T-cell (primary cell): ENCODE measurements around the gene FCHSD2. TPM values are rescaled to one million over a fixed set of nuclear protein-coding genes. Genes with fewer than 3 reads are reported as not detected.
"Not testable (repeated sequence)": the region's sequence is repeated elsewhere in the genome, so short reads cannot be mapped to it uniquely, and the experiment has no call there.

Experiments used
- ATAC-seq, 4 experiments: fragments of 200-7000 bp in 3 of 4; fragments of 150-1000 bp in 1 of 4; cut with Tn5 transposase; replicated peaks in 1 of 4; 1 replicate in 3 of 4; 2 replicates in 1 of 4; pipeline ENCODE4 v1.10.0; 2021; ENCODE audit warnings: moderate library complexity in 3 of 4, mild to moderate bottlenecking in 2 of 4, moderate number of reproducible peaks in 1 of 4
- CTCF ChIA-PET, 2 donors: fragments of 300-600 bp; sonication (Branson Sonifier 250); formaldehyde crosslinking; loops; one replicate each; lab custom pipeline; 2022; ENCODE audit warnings: antibody characterized with exemption in 2 of 2; lab: Charles Lee
- POLR2A ChIA-PET, 2 donors: fragments of 300-600 bp; sonication (Branson Sonifier 250); formaldehyde crosslinking; loops; one replicate each; lab custom pipeline; 2022; ENCODE audit warnings: antibody characterized with exemption in 2 of 2; lab: Charles Lee
- DNase-seq, 35 experiments: peaks; one replicate each; pipeline versions ENCODE4 v3.0.0 to v3.0.0-alpha.2; 2013 to 2023
- H3K27ac ChIP-seq: one replicate; pipeline ENCODE4 v1.5.1; 2013; ENCODE audit warnings: low read length
- H3K27me3 ChIP-seq, 2 experiments: replicated peaks in 1 of 2; 1 replicate in 1 of 2; 2 replicates in 1 of 2; pipeline versions ENCODE4 v1.6.1 to v1.7.0; 2013; ENCODE audit warnings: low read length in 1 of 2, mixed read lengths in 1 of 2; ENCODE audit not compliant: control insufficient read depth in 2 of 2, insufficient read depth in 2 of 2; ENCODE audit errors: extremely low read depth in 1 of 2
- H3K36me3 ChIP-seq, 2 donors: 1 replicate in 1 of 2; 2 replicates in 1 of 2; pipeline versions ENCODE4 v1.6.1 to v1.7.0; 2013; ENCODE audit warnings: low read length in 1 of 2; ENCODE audit not compliant: control insufficient read depth in 2 of 2, insufficient read depth in 1 of 2; ENCODE audit errors: extremely low read depth in 1 of 2
- H3K4me1 ChIP-seq, 2 experiments: 1 replicate in 1 of 2; 2 replicates in 1 of 2; pipeline versions ENCODE4 v1.6.1 to v1.7.0; 2013; ENCODE audit warnings: low read length in 2 of 2, mixed read lengths in 1 of 2; ENCODE audit not compliant: insufficient read depth in 2 of 2, control insufficient read depth in 1 of 2; ENCODE audit errors: extremely low read depth in 1 of 2
- H3K4me3 ChIP-seq, 2 donors: 1 replicate in 1 of 2; 2 replicates in 1 of 2; pipeline versions ENCODE4 v1.5.1 to v1.7.0; 2013; ENCODE audit warnings: mild to moderate bottlenecking in 2 of 2, low read length in 1 of 2, moderate library complexity in 1 of 2; ENCODE audit not compliant: control insufficient read depth in 1 of 2; ENCODE audit errors: extremely low read depth in 1 of 2
- H3K9me3 ChIP-seq: 2 replicates; pipeline ENCODE4 v1.7.0; 2013
- H3K27ac Mint-ChIP-seq, 2 donors: one replicate each; pipeline ENCODE4 v1.8.0; 2020 to 2021; ENCODE audit warnings: mild to moderate bottlenecking in 2 of 2, mixed read lengths in 2 of 2
- H3K27me3 Mint-ChIP-seq, 2 donors: one replicate each; pipeline ENCODE4 v1.8.0; 2021 to 2022; ENCODE audit warnings: mixed read lengths in 2 of 2
- H3K36me3 Mint-ChIP-seq: one replicate; pipeline ENCODE4 v1.8.0; 2021; ENCODE audit warnings: mixed read lengths
- H3K4me1 Mint-ChIP-seq, 3 donors: one replicate each; pipeline ENCODE4 v1.8.0; 2020 to 2022; ENCODE audit warnings: mixed read lengths in 3 of 3, mild to moderate bottlenecking in 1 of 3
- H3K4me3 Mint-ChIP-seq, 3 donors: one replicate each; pipeline ENCODE4 v1.8.0; 2020 to 2022; ENCODE audit warnings: mild to moderate bottlenecking in 3 of 3, mixed read lengths in 3 of 3, moderate library complexity in 3 of 3
- H3K9me3 Mint-ChIP-seq, 3 donors: one replicate each; pipeline ENCODE4 v1.8.0; 2020 to 2022; ENCODE audit warnings: mixed read lengths in 3 of 3
- WGBS: methylation state at CpG from one replicate; pipeline ENCODE4 v1.1.5; 2013; ENCODE audit warnings: missing lambda C conversion rate; ENCODE audit not compliant: insufficient coverage; 5-methylcytosine and 5-hydroxymethylcytosine counted together
- total RNA-seq, 35 experiments: library from RNA in 6 of 35; stranded (reverse) in 6 of 35; fragments of 120-200 nt in 1 of 35; gene quantifications; one replicate each; pipeline versions ENCODE4 v1.2.1 to v1.2.4 and lab custom pipeline; 2013 to 2026

The FCHSD2 gene
- total RNA-seq, 5 donors from 2014 or later (not counting 1 experiment from before 2014, with no cell fraction given): 37.0 to 53.8 (median 46.3) TPM

GRCh38 chr11:73123892-73124291 is 18.2 kb downstream of the FCHSD2 start:
- H3K27me3 Mint-ChIP-seq, H3K4me1 ChIP-seq, H3K27ac Mint-ChIP-seq, ATAC-seq, H3K27me3 ChIP-seq, H3K36me3 ChIP-seq, H3K27ac ChIP-seq, H3K9me3 ChIP-seq, H3K4me3 ChIP-seq, H3K4me3 Mint-ChIP-seq, DNase-seq, POLR2A ChIA-PET: not testable (repeated sequence)
- Mint-ChIP-seq H3K36me3 (peaks cover 59% of the 10 kb centered on the region), H3K4me1 (peaks cover 25 to 29% (median 28%) of the 10 kb centered on the region in 3 donors), H3K9me3 (peaks cover 0 to 11% (median 0%) of the 10 kb centered on the region in 3 donors)
- CTCF ChIA-PET: interaction anchor here (0.6 kb wide), 2 partner anchors 10 to 224 kb away, joined by 3 read pairs; no protein-coding TSS in a partner anchor
- WGBS: no CpG with 5 or more reads among the region's 4 CpGs

- H3K36me3 ChIP-seq: peaks cover 0 to 5% of the 10 kb centered on the region in 2 donors
- H3K36me3 Mint-ChIP-seq: peaks cover 53% of the 10 kb centered on the region
- H3K4me1 ChIP-seq: no peaks in the 10 kb centered on the region
- H3K27me3 ChIP-seq: no peaks in the 10 kb centered on the region
- no peak overlapping the region for H3K4me3 ChIP-seq
- H3K27ac Mint-ChIP-seq: no peak overlapping the region
- CTCF ChIA-PET: no interaction called here
- H3K27ac ChIP-seq: no peak overlapping the region
- H3K4me1 Mint-ChIP-seq: peaks cover 19 to 29% (median 20%) of the 10 kb centered on the region in 3 donors
- ATAC-seq: no peak
- H3K4me3 Mint-ChIP-seq: no peak overlapping the region
- no peaks in the 10 kb centered on the region for H3K27me3 Mint-ChIP-seq
- DNase-seq: no peak
- POLR2A ChIA-PET: interaction anchor here in 1 of 2 donors (0.6 kb wide), 1 partner anchor 11 kb away, joined by 3 read pairs; no protein-coding TSS in a partner anchor
- no peaks in the 10 kb centered on the region for H3K9me3 ChIP-seq
- H3K9me3 Mint-ChIP-seq: peaks cover 0 to 11% (median 0%) of the 10 kb centered on the region in 3 donors
Measured at GRCh38 chr11:73121692-73122091, 20.4 kb downstream of the FCHSD2 start.

DNA sequence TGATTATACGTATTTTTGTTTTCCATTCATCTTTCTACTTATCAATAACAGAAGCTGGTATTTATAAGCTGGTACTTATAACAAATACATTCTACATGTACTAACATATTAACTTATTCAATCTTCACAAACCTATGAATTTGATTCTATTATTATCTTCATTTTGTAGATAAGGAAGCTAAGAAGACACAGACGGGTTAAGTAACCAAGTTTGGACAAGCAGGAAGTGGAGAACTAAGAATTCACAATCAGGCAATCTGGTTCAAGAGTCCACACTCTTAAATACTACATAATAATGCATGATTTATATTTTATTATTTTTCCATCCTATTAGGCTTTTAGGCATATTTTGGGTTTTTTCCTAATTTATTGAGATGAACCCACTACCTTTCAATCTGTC is 25.0 kb downstream of the FCHSD2 start:
- Histone ChIP-seq H3K4me3 (no peak overlapping the region), H3K4me1 (no peaks in the 10 kb centered on the region), H3K27me3 (no peaks in the 10 kb centered on the region), H3K36me3 (peaks cover 0 to 6% of the 10 kb centered on the region in 2 donors), H3K27ac (no peak overlapping the region), H3K9me3 (no peaks in the 10 kb centered on the region)
- Mint-ChIP-seq H3K4me1 (peaks cover 19 to 36% (median 23%) of the 10 kb centered on the region in 3 donors), H3K9me3 (no peaks in the 10 kb centered on the region), H3K4me3 (no peak overlapping the region), H3K27ac (no peak overlapping the region), H3K36me3 (peaks cover 45% of the 10 kb centered on the region), H3K27me3 (no peaks in the 10 kb centered on the region)
- POLR2A ChIA-PET: interaction anchor here in 1 of 2 donors (0.7 kb wide), 1 partner anchor 1229 kb away, joined by 3 read pairs; no protein-coding TSS in a partner anchor
- CTCF ChIA-PET: interaction anchor here in 1 of 2 donors (0.6 kb wide), 1 partner anchor 579 kb away, joined by 4 read pairs; no protein-coding TSS in a partner anchor
- WGBS: no CpG with 5 or more reads among the region's 2 CpGs
- ATAC-seq (no peak), DNase-seq (no peak)

DNA sequence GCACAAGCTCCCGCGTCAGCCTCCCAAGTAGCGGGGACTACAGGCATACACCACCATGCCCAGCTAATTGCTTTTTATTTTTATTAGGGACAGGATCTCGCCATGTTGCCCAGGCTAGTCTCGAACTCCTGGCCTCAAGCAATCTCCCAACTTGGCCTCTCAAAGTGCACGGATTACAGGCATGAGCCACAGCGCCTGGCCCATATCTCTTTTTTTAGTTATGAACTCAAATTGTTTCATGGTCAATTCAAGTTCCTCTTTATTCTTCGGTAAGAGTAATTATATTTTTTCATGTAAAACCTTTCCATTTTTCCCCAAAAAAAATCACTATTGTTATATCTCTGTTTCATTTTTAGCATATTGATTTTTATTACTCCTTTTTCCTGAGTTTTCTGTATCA is 25.5 kb downstream of the FCHSD2 start:
- no peak for ATAC-seq
- CTCF ChIA-PET: interaction anchor here in 1 of 2 donors (0.6 kb wide), 1 partner anchor 579 kb away, joined by 4 read pairs; no protein-coding TSS in a partner anchor
- 100% methylated on average over 3 of the region's 8 CpGs for WGBS

GRCh38 chr11:73114835-73115220 is 27.3 kb downstream of the FCHSD2 start:
- Mint-ChIP-seq H3K4me3 (no peak overlapping the region), H3K36me3 (peaks cover 45% of the 10 kb centered on the region), H3K4me1 (peaks cover 9 to 34% (median 16%) of the 10 kb centered on the region in 3 donors), H3K27me3 (no peaks in the 10 kb centered on the region), H3K9me3 (peaks cover 0 to 14% (median 8%) of the 10 kb centered on the region in 3 donors), H3K27ac (no peak overlapping the region)
- ChIA-PET POLR2A (interaction anchor here in 1 of 2 donors (0.9 kb wide), 1 partner anchor 28 kb away, joined by 3 read pairs; no protein-coding TSS in a partner anchor), CTCF (no interaction called here)
- Histone ChIP-seq H3K27ac (no peak overlapping the region), H3K9me3 (no peaks in the 10 kb centered on the region), H3K4me1 (no peaks in the 10 kb centered on the region), H3K4me3 (no peak overlapping the region), H3K27me3 (no peaks in the 10 kb centered on the region), H3K36me3 (peaks cover 0 to 6% of the 10 kb centered on the region in 2 donors)
- WGBS: 96% methylated on average over 4 of the region's 6 CpGs
- no peak for ATAC-seq
- DNase-seq: no peak

More for the DNA sequence above, 25.5 kb downstream of the FCHSD2 start:
- H3K4me1 Mint-ChIP-seq: peaks cover 17 to 36% (median 19%) of the 10 kb centered on the region in 3 donors
- Histone ChIP-seq H3K36me3 (peaks cover 0 to 6% of the 10 kb centered on the region in 2 donors), H3K4me3 (no peak overlapping the region), H3K27ac (no peak overlapping the region), H3K27me3 (no peaks in the 10 kb centered on the region), H3K4me1 (no peaks in the 10 kb centered on the region), H3K9me3 (no peaks in the 10 kb centered on the region)
- H3K9me3 Mint-ChIP-seq: peaks cover 0 to under 1% (median 0%) of the 10 kb centered on the region in 3 donors
- peaks cover 46% of the 10 kb centered on the region for H3K36me3 Mint-ChIP-seq
- no peak overlapping the region for H3K27ac Mint-ChIP-seq
- H3K4me3 Mint-ChIP-seq: no peak overlapping the region
- H3K27me3 Mint-ChIP-seq: no peaks in the 10 kb centered on the region
- POLR2A ChIA-PET: interaction anchor here in 1 of 2 donors (0.7 kb wide), 1 partner anchor 1229 kb away, joined by 3 read pairs; no protein-coding TSS in a partner anchor
- no peak for DNase-seq

GRCh38 chr11:73114110-73114834 is 27.8 kb downstream of the FCHSD2 start:
- no peak overlapping the region for H3K27ac Mint-ChIP-seq
- no peak overlapping the region for H3K4me3 Mint-ChIP-seq
- peaks cover 8 to 33% (median 22%) of the 10 kb centered on the region in 3 donors for H3K4me1 Mint-ChIP-seq
- ChIA-PET POLR2A (no interaction called here), CTCF (no interaction called here)
- 87% methylated on average over 3 of the region's 4 CpGs for WGBS
- peaks cover 0 to 19% (median 8%) of the 10 kb centered on the region in 3 donors for H3K9me3 Mint-ChIP-seq
- Histone ChIP-seq H3K27me3 (no peaks in the 10 kb centered on the region), H3K9me3 (no peaks in the 10 kb centered on the region), H3K36me3 (peaks cover 0 to 6% of the 10 kb centered on the region in 2 donors), H3K4me3 (no peak overlapping the region), H3K27ac (no peak overlapping the region), H3K4me1 (no peaks in the 10 kb centered on the region)
- ATAC-seq (no peak), DNase-seq (no peak)
- no peaks in the 10 kb centered on the region for H3K27me3 Mint-ChIP-seq
- H3K36me3 Mint-ChIP-seq: peaks cover 43% of the 10 kb centered on the region
